ENCODE data around the gene MRPL39. TPM values are rescaled to one million over a fixed set of nuclear protein-coding genes. Genes with fewer than 3 reads are reported as not detected.

The MRPL39 gene
- total RNA-seq, 1 experiment from 2014 or later: 21.2 TPM

DNA sequence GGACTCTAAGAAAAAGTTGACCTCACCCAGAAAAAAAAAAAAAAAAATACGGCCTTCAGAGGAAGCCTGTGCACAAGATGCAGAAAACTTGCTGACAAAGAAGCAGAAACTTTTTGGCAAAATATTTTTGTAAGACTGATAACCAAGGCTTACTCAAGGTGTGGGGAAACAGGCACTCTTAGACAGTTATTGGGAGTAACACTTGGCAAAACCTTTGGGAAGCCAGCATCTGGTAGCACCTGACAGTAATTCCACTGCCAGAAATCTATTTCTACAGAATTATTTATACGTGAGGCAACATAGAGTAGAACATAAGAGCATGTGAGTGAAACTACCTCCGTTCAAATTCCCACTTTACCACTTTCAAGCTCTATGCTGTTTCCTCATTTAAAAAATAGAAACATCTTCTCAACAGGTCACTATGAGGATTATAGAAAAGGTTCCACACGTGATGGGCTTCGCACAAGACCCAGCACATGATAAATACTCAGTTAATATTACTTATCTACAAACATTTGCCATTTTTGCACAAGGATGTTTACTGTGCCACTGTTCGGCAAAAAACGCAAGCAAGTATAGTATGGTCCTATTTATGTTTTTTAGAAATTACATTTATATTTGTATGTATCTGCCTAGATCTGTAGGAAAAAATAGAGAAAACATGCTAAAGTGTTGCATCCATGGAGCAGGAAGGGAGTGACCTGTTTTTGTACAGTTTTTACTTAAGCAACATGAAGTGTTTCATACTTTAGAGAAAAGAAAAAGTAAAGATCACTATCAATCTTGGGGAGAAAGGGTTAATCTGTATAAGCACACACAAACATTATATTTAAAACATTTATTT lies 22.2 kb downstream of the MRPL39 start:
- ChIA-PET CTCF (no interaction called here), POLR2A (ENCODE audit: unreplicated experiment) (interaction anchor here (0.6 kb wide), 1 partner anchor 15 kb away, joined by 5 read pairs; no protein-coding TSS in a partner anchor)
- intact Hi-C loops (cut with micrococcal nuclease; ENCODE audit: unreplicated experiment): no loop called here
- TF ChIP-seq, protein P1, sequence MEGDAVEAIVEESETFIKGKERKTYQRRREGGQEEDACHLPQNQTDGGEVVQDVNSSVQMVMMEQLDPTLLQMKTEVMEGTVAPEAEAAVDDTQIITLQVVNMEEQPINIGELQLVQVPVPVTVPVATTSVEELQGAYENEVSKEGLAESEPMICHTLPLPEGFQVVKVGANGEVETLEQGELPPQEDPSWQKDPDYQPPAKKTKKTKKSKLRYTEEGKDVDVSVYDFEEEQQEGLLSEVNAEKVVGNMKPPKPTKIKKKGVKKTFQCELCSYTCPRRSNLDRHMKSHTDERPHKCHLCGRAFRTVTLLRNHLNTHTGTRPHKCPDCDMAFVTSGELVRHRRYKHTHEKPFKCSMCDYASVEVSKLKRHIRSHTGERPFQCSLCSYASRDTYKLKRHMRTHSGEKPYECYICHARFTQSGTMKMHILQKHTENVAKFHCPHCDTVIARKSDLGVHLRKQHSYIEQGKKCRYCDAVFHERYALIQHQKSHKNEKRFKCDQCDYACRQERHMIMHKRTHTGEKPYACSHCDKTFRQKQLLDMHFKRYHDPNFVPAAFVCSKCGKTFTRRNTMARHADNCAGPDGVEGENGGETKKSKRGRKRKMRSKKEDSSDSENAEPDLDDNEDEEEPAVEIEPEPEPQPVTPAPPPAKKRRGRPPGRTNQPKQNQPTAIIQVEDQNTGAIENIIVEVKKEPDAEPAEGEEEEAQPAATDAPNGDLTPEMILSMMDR (conservative IDR thresholded peaks at IDR 0.05): no peak
- no peak for TF ChIP-seq EZH2 (IDR thresholded peaks at IDR 0.05; ENCODE audit: low read depth)
- no TSS peak for BruUV-seq (replicated peaks)
- Histone ChIP-seq H3K27me3 (ENCODE audit: insufficient read depth, low read depth) (no peaks in the 10 kb centered on the region), H3F3A (ENCODE audit: insufficient read depth, low read depth) (no peaks in the 10 kb centered on the region), H3K27ac (no peak overlapping the region), H3K4me3 (no peak overlapping the region), H3K36me3 (ENCODE audit: low read depth) (no peaks in the 10 kb centered on the region), H3K4me1 (replicated peaks; ENCODE audit: insufficient read depth) (no peaks in the 10 kb centered on the region), H3K9me3 (ENCODE audit: insufficient read depth, low read depth) (no peaks in the 10 kb centered on the region), H3K9me2 (ENCODE audit: insufficient read depth) (no peaks in the 10 kb centered on the region), H4K20me1 (ENCODE audit: insufficient read depth) (no peaks in the 10 kb centered on the region), H2AFZ (no peak overlapping the region), H3K79me2 (ENCODE audit: low read depth) (no peaks in the 10 kb centered on the region), H3K4me2 (no peak overlapping the region)
- DNase-seq: no peak

DNA sequence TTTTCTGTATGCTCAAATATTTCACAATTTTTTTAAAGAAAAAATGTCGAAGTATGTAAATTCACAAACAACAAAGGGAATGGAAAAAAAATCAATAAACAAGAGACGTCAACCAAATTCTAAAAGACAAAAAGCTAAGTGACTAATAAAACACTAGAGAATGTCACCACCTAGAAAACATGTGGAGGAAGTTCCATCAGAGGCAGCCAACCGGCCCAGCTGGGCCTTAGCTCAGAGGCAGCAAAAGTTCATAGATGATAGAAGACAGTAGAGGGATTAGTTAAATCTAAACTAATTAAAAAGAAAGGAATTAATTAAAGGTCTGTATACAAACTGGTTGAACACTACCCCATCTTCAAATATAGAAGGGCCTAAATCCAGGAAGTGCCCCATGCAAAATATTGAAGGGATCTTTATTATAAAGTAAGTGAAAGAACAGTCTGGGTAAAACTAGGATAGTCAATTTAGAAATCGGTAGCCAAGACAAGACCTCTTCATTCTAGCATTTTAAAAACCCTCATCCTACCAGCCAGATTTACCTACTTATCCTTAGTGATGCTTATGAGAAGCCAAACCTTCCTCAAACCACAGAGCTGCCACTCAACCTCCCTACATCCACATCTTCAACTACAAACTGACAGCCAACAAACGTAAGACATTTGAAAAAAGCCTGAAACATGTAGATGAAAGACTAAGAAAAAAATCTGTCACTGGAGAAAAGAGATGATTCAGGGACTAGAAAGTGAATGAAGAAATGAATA lies 23.7 kb downstream of the MRPL39 start:
- TF ChIP-seq, protein P1 (conservative IDR thresholded peaks at IDR 0.05): no peak
- TF ChIP-seq EZH2 (IDR thresholded peaks at IDR 0.05; ENCODE audit: low read depth): no peak
- H3K9me3 ChIP-seq (ENCODE audit: insufficient read depth, low read depth): no peaks in the 10 kb centered on the region
- no peak overlapping the region for H3K4me3 ChIP-seq
- no peaks in the 10 kb centered on the region for H3K9me2 ChIP-seq (ENCODE audit: insufficient read depth)
- no peaks in the 10 kb centered on the region for H3K36me3 ChIP-seq (ENCODE audit: low read depth)
- no TSS peak for BruUV-seq (replicated peaks)
- no peaks in the 10 kb centered on the region for H3K79me2 ChIP-seq (ENCODE audit: low read depth)
- H3K4me1 ChIP-seq (replicated peaks; ENCODE audit: insufficient read depth): no peaks in the 10 kb centered on the region
- CTCF ChIA-PET: no interaction called here
- H3K27me3 ChIP-seq (ENCODE audit: insufficient read depth, low read depth): no peaks in the 10 kb centered on the region
- DNase-seq: no peak
- no peak overlapping the region for H3K27ac ChIP-seq
- POLR2A ChIA-PET (ENCODE audit: unreplicated experiment): no interaction called here
- no peak overlapping the region for H3K4me2 ChIP-seq
- no peak overlapping the region for H2AFZ ChIP-seq
- intact Hi-C loops (cut with micrococcal nuclease; ENCODE audit: unreplicated experiment): no loop called here
- H3F3A ChIP-seq (ENCODE audit: insufficient read depth, low read depth): no peaks in the 10 kb centered on the region
- H4K20me1 ChIP-seq (ENCODE audit: insufficient read depth): no peaks in the 10 kb centered on the region

DNA sequence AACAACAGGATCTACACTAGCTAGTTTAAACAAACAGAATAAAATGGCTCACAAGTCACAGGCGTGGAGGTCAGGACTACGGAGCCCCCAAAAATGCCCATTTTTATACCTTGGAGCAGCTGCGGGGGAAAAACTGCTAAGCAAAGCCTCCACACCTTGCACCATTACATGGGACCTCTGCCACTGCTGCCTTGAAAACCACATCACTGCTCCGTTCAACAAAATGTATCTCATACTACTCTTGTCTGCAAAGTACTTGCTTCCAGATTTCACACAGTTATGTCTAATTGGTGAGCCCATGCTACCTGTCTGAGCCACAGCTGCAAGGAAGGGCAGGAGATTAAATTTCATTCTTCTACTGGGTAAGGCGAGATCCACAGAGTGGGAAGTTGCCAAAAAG lies 24.4 kb downstream of the MRPL39 start:
- no peaks in the 10 kb centered on the region for H3K79me2 ChIP-seq (ENCODE audit: low read depth)
- BruUV-seq (replicated peaks): no TSS peak
- ChIA-PET CTCF (no interaction called here), POLR2A (ENCODE audit: unreplicated experiment) (no interaction called here)
- no peaks in the 10 kb centered on the region for H3K27me3 ChIP-seq (ENCODE audit: insufficient read depth, low read depth)
- no peaks in the 10 kb centered on the region for H3K4me1 ChIP-seq (replicated peaks; ENCODE audit: insufficient read depth)
- intact Hi-C loops (cut with micrococcal nuclease; ENCODE audit: unreplicated experiment): no loop called here
- H3K9me2 ChIP-seq (ENCODE audit: insufficient read depth): no peaks in the 10 kb centered on the region
- no peak overlapping the region for H3K4me2 ChIP-seq
- no peaks in the 10 kb centered on the region for H3K9me3 ChIP-seq (ENCODE audit: insufficient read depth, low read depth)
- no peaks in the 10 kb centered on the region for H3K36me3 ChIP-seq (ENCODE audit: low read depth)
- no peak overlapping the region for H2AFZ ChIP-seq
- no peak overlapping the region for H3K27ac ChIP-seq
- DNase-seq: no peak
- TF ChIP-seq EZH2 (IDR thresholded peaks at IDR 0.05; ENCODE audit: low read depth): no peak
- TF ChIP-seq, protein P1 (conservative IDR thresholded peaks at IDR 0.05): no peak
- H3F3A ChIP-seq (ENCODE audit: insufficient read depth, low read depth): no peaks in the 10 kb centered on the region
- no peaks in the 10 kb centered on the region for H4K20me1 ChIP-seq (ENCODE audit: insufficient read depth)
- H3K4me3 ChIP-seq: no peak overlapping the region

All from PC-9 (cell line).